ENCODE results near the gene CLIC3. TPM values are rescaled to one million over a fixed set of nuclear protein-coding genes. Genes with fewer than 3 reads are reported as not detected.

Gene CLIC3
- total RNA-seq, 4 donors from 2014 or later: 1.2 to 120 (median 38.0) TPM

- DNase-seq (ENCODE audit: low spot score in 2 of 2): no peak
- Histone ChIP-seq H3K4me3 (no peak overlapping the region), H3K27me3 (peaks cover 0 to 37% of the 10 kb centered on the region in 2 donors)
These were observed 12.6 kb downstream of the CLIC3 start for GRCh38 chr9:136983656-136984314.

GRCh38 chr9:136983167-136983566 is 13.2 kb downstream of the CLIC3 start:
- H3K9me3 ChIP-seq: no peaks in the 10 kb centered on the region
- H3K27ac ChIP-seq: no peak overlapping the region
- no peak overlapping the region for H3K4me3 ChIP-seq
- peaks cover 0 to 5% (median 0%) of the 10 kb centered on the region in 3 donors for H3K36me3 ChIP-seq
- TF ChIP-seq CTCF (IDR thresholded peaks at IDR 0.05) (no peak), EP300 (IDR thresholded peaks at IDR 0.05) (no peak), POLR2A (IDR thresholded peaks at IDR 0.05) (no peak)
- DNase-seq (ENCODE audit: low spot score in 2 of 2): no peak
- H3K27me3 ChIP-seq: peaks cover 0 to 37% of the 10 kb centered on the region in 2 donors
- H3K4me1 ChIP-seq: peaks cover 0 to 46% (median 9%) of the 10 kb centered on the region in 4 donors
- 88 to 96% methylated on average over 4 to 7 of the region's 9 CpGs for WGBS, 2 donors

More at GRCh38 chr9:136983656-136984314, 12.6 kb downstream of the CLIC3 start:
- TF ChIP-seq CTCF (IDR thresholded peaks at IDR 0.05) (no peak), POLR2A (IDR thresholded peaks at IDR 0.05) (no peak), EP300 (IDR thresholded peaks at IDR 0.05) (peak in 1 of 2 donors; percentile 33)
- H3K36me3 ChIP-seq: peaks cover 0 to 5% (median 0%) of the 10 kb centered on the region in 3 donors
- H3K4me1 ChIP-seq: peaks cover 0 to 42% (median 9%) of the 10 kb centered on the region in 4 donors
- 74 to 84% methylated on average over 9 to 11 of the region's 11 CpGs for WGBS, 2 donors
- H3K9me3 ChIP-seq: no peaks in the 10 kb centered on the region
- H3K27ac ChIP-seq: no peak overlapping the region

GRCh38 chr9:136982232-136983051 is 13.9 kb downstream of the CLIC3 start, which contains the start of gene LCNL1:
Gene LCNL1 (plus strand): TSS chr9:136982993. CDS start chr9:136983587, 594 bp downstream.
- peak within 1 kb of the TSS in 1 of 4 donors; percentile 71 for H3K27ac ChIP-seq
- 76 to 80% methylated on average over 13 to 14 of the region's 18 CpGs for WGBS, 2 donors

GRCh38 chr9:136981588-136982231 is 14.7 kb downstream of the CLIC3 start:
- H3K27ac ChIP-seq: peak overlapping the region in 1 of 4 donors; percentile 71
- 37 to 38% methylated on average over 16 of the region's 17 CpGs for whole genome bisulfite sequencing, 2 donors
- TF ChIP-seq POLR2A (IDR thresholded peaks at IDR 0.05): no peak
- no peak for TF ChIP-seq CTCF (IDR thresholded peaks at IDR 0.05)
- TF ChIP-seq EP300 (IDR thresholded peaks at IDR 0.05): peak in 1 of 2 donors; percentile 13
- peaks cover 0 to 61% (median 12%) of the 10 kb centered on the region in 4 donors for H3K4me1 ChIP-seq
- peak overlapping the region in 1 of 4 donors; percentile 68 for H3K4me3 ChIP-seq
- H3K9me3 ChIP-seq: no peaks in the 10 kb centered on the region
- H3K36me3 ChIP-seq: peaks cover 0 to 5% (median 0%) of the 10 kb centered on the region in 3 donors
- DNase-seq (ENCODE audit: low spot score in 2 of 2): no peak
- peaks cover 0 to 37% of the 10 kb centered on the region in 2 donors for H3K27me3 ChIP-seq

More at GRCh38 chr9:136982232-136983051, 13.9 kb downstream of the CLIC3 start, which contains the start of gene LCNL1:
- TF ChIP-seq CTCF (IDR thresholded peaks at IDR 0.05) (no peak), EP300 (IDR thresholded peaks at IDR 0.05) (peak in 1 of 2 donors; percentile 33), POLR2A (IDR thresholded peaks at IDR 0.05) (no peak)
- Histone ChIP-seq H3K9me3 (no peaks in the 10 kb centered on the region), H3K36me3 (peaks cover 0 to 5% (median 0%) of the 10 kb centered on the region in 3 donors), H3K4me1 (peaks cover 0 to 54% (median 12%) of the 10 kb centered on the region in 4 donors), H3K4me3 (no peak within 1 kb of the TSS), H3K27me3 (peaks cover 0 to 37% of the 10 kb centered on the region in 2 donors)
- no peak for DNase-seq (ENCODE audit: low spot score in 2 of 2)
